NCI-H446 treated with DMSO at 0.1 percent for 48 hours (cell line): ENCODE data around the gene TRIM60.
"Not testable (repeated sequence)": the region's sequence is repeated elsewhere in the genome, so short reads cannot be mapped to it uniquely, and the experiment has no call there.

Experiments
- DNase-seq: peaks from one replicate; lab custom pipeline; 2025; lab: John Stamatoyannopoulos, UW

The TRIM60 gene

DNA sequence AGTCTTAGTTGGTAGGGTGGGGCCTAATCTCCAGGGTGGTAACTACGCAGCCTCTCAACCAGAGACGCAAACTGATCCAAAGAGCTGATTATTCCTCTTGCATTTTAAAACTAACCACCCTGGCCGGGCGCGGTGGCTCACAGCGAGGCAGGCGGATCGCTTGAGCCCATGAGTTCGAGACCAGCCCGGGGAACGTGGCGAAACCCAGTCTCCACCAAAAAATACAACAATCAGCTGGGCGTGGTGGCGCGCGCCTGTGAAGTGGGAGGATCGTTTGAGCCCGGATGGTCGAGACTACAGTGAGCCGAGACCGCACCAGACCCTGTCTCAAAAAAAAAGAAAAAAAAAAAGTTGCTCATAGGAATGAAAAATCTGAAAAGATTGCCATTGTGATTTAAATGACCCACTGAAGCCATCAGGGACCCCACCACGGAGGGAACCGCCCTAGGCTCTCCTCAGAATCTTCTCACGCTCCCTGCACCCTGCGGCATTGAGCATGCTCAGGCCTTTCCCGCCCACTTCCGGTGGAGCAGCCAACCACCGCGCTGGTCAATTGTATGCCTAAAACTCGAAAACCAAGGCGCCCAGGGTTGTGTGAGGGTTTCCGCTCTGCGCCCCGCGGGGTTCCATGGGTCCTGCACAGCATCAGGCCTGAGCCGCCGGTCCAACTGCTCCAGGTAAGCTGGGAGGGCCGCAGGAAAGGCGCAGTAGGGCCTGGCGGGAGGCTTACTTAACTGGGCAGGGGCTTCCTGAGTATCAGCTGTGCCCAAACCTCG, at the start of gene TRIM60:
Gene TRIM60, plus strand, starts transcription at position 564 of the 776 bp plus-strand sequence. CDS start 8,074 bp downstream, outside the sequence.
- no peak for DNase-seq

- no peak for DNase-seq
Observed at GRCh38 chr4:164989471-164989870, 42.3 kb upstream of the TRIM60 start.

DNA sequence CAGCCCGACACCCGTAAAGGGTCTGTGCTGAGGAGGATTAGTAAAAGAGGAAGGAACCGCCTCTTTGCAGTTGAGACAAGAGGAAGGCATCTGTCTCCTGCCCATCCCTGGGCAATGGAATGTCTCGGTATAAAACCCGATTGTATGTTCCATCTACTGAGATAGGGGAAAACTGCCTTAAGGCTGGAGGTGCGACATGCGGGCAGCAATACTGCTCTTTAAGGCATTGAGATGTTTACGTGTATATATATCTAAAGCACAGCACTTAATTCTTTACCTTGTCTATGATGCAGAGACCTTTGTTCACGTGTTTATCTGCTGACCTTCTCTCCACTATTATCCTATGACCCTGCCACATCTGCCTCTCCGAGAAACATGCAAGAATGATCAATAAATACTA, 41.0 kb upstream of the TRIM60 start:
- not testable (repeated sequence) for DNase-seq

- not testable (repeated sequence) for DNase-seq
Observed at GRCh38 chr4:164996123-164996522, 35.7 kb upstream of the TRIM60 start.

DNA sequence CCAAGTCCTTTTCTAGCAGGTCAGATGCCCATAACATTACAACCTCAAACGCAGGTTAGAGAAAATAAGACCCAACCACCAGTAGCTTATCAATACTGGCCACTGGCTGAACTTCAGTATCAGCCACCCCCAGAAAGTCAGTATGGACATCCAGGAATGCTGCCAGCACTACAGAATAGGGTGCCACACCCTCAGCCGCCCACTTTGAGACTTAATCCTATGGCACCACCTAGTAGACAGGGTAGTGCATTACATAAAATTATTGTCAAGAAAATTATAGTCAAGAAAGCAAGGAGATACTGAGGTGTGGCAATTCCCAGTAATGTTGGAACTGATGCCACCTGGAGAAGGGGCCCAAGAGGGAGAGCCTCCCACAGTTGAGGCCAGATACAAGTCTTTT, 34.5 kb upstream of the TRIM60 start:
- no peak for DNase-seq

GRCh38 chr4:164997941-164998340, 33.9 kb upstream of the TRIM60 start:
- DNase-seq, result no peak

- not testable (repeated sequence) for DNase-seq
Observed at GRCh38 chr4:164998526-164999080, 33.2 kb upstream of the TRIM60 start.

DNA sequence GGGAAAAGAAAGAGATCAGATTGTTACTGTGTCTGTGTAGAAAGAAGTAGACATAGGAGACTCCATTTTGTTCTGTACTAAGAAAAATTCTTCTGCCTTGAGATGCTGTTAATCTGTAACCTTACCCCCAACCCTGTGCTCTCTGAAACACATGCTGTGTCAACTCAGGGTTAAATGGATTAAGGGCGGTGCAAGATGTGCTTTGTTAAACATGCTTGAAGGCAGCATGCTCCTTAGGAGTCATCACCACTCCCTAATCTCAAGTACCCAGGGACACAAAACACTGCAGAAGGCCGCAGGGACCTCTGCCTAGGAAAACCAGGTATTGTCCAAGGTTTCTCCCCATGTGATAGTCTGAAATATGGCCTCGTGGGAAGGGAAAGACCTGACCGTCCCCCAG, 29.8 kb upstream of the TRIM60 start:
- not testable (repeated sequence) for DNase-seq

DNA sequence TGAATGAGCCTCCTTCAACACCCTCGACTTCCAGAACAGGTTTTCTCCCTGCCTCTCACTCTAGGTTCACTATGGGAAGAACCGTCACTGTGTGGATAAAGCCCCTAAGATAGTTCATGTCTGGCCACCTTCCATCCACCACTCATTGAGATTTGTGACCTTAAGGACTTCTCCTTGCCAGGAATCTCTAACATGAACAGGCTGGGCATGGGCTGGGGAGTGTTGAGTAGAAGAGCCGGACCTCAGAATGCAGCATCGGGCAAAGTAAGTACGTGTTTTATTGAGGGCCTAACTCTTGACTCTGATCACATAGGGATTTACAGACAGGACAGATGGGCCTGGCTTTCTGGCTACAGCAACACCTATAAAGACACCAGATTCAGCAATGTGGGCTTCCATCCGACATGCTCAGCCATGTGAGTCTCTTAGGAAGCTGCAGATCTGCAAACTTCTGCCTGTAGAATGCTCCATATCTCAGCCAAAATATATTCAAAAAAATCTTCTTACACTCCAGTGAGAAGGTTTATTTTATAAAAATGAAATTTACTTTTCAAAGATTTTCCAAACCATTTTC, 26.4 kb upstream of the TRIM60 start:
- no peak for DNase-seq

- no peak for DNase-seq
Observed at GRCh38 chr4:165006456-165006855, 25.3 kb upstream of the TRIM60 start.

GRCh38 chr4:165006886-165007285, 24.9 kb upstream of the TRIM60 start:
- no peak for DNase-seq

- no peak for DNase-seq
Observed at GRCh38 chr4:165009493-165010227, 22.1 kb upstream of the TRIM60 start.

DNA sequence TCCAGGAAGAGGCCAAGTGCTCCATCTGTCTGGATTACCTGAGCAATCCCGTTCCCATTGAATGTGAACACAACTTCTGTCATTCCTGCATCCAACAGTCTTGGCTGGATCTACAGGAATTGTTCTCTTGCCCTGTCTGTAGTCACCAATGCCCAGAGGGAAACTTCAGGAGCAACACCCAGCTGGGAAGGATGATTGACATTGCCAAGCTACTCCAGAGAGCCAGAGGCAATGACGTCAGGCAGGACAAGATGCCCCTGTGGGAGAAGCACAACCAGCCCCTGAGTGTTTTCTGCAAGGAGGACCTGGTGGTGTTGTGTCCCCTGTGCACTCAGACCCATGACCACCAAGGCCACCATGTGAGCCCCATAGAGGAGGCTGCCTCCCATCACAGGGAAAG, 21.3 kb upstream of the TRIM60 start:
- DNase-seq, result no peak

DNA sequence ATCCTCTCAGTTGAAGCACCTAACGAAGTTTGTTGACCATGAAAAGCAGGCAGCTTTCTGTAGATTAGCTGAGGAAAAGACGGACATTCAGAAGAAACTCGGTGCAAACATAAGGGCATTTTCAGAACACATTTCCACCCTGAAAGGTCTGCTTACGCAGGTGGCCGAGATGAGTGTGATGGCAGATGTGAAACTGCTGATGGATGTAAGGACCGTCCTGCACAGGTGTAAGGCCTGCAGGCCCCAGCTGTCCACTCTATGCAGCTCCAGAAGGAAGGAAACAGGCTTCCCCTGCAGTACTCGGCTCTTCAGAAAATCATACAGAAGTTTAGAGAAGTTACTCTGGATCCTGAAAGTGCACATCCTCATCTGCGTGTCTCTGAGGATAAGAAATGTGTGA, 20.8 kb upstream of the TRIM60 start:
- no peak for DNase-seq

GRCh38 chr4:165011403-165011802, 20.4 kb upstream of the TRIM60 start:
- DNase-seq, result no peak

DNA sequence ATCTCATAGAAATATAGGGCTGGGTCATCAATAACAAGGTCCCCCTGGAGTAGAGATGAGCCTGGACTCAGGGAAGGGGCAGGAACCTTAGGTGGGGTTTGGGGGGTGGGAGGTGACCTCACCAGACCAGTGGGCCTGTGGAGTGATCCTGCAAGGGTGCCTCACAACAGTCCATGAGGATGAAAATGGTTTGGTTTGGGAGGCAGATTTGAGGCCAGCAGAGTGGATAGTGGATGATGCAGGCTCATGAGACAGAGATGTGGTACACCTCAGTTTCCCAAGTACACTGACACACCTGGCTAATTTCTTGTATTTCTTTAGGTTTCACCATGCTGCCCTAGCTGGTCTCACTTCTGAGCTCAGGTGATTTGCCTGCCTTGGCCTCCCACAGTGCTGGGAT, 18.1 kb upstream of the TRIM60 start:
- no peak for DNase-seq

DNA sequence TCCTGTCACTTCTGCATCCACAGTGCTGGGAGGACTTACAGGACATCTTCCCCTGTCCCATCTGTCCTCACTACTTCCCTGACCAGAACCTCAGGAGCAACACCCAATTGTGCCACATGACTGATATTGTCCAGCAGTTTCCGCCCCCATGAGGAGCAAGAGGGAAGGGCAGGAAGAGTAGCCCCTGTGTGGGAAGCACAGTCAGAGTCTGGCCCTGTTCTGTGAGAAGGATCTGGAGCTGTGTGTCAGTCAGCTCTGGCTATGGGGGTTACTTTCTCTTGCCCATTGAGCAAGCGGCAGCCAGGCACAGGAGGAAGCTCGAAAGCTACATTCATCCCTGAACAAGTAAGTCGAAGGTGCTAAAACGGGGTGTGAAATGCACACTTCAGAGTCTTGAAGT, 14.8 kb upstream of the TRIM60 start:
- DNase-seq, result no peak

DNA sequence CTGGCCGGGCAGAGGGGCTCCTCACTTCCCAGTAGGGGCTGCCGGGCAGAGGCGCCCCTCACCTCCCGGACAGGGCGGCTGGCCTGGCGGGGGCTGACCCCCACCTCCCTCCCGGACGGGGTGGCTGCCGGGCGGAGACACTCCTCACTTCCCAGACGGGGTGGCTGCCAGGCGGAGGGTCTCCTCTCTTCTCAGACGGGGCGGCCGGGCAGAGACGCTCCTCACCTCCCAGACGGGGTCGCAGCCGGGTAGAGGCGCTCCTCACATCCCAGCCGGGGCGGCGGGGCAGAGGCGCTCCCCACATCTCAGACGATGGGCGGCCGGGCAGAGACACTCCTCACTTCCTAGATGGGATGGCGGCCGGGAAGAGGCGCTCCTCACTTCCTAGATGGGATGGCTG, 11.8 kb upstream of the TRIM60 start:
- not testable (repeated sequence) for DNase-seq

GRCh38 chr4:165025782-165026181, 6.0 kb upstream of the TRIM60 start:
- not testable (repeated sequence) for DNase-seq

DNA sequence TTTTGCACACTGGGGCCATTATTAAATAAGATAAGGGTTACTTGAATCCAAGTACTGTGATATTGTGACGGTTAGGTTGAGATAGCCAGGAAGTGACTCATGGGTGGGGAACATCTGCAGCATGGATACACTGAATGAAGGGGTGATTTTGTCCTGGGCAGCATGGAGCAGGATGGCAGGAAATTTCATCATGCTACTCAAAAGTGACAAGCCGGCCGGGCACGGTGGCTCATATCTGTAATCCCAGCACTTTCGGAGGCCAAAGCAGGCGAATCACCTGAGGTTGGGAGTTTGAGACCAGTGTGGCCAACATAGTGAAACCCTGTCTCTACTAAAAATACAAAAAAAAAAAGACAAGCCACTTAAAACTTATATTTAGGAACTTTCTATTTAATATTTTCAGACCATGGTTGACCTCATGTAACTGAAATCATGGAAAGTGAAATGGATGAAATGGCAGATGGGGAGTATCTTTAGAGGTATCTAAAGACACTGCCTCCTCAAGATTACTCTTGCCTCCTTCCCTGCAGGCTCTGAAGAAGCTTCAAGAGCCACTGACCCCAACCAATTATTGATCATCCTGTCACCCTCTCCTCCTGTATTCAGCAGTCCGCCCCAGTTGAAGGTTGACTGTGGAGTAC, 3.9 kb upstream of the TRIM60 start:
- DNase-seq, result no peak

GRCh38 chr4:165048170-165048569, 16.4 kb downstream of the TRIM60 start:
- no peak for DNase-seq

DNA sequence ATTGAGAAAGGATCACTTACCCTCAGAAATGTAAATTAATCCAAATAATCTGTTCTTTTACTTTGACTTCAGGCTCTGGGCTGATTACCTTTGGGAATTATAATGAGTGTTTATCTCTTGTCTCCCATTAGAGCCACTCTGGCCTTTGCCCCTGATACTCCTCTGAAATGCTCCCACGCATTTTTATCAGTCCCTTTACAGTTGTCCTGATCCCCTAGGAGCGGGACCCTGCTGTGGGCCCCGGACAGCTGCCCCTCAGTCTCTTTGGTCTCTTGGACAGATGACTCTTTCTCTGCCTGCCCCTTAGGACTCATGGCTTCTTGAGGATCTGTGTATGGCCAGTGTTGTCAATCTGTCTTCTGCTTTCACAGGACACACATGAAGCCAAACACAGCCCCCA, 20.8 kb downstream of the TRIM60 start:
- DNase-seq, result no peak
